Measurements from ENCODE around the gene EARS2.

Gene EARS2

DNA sequence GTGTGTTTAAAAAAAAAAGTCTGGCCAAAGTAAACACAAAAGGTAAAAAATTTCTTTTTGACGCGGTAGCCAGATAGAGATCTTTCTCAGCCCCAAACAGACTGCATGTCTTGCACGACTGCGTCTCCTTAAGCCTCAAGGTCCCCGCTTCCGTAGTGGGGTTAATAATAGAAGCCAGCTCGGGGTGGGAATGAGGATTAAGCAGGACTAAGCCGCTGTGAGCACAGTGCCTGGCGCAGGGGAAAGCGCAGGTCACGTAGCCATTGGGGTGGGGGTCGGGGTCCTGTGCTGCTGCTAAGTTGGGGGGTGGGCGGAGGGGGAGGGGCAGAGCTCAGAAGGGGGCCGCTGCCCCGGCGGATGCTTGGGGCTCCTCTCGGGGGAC, 47.4 kb downstream of the EARS2 start:
- TF ChIP-seq, protein P1, sequence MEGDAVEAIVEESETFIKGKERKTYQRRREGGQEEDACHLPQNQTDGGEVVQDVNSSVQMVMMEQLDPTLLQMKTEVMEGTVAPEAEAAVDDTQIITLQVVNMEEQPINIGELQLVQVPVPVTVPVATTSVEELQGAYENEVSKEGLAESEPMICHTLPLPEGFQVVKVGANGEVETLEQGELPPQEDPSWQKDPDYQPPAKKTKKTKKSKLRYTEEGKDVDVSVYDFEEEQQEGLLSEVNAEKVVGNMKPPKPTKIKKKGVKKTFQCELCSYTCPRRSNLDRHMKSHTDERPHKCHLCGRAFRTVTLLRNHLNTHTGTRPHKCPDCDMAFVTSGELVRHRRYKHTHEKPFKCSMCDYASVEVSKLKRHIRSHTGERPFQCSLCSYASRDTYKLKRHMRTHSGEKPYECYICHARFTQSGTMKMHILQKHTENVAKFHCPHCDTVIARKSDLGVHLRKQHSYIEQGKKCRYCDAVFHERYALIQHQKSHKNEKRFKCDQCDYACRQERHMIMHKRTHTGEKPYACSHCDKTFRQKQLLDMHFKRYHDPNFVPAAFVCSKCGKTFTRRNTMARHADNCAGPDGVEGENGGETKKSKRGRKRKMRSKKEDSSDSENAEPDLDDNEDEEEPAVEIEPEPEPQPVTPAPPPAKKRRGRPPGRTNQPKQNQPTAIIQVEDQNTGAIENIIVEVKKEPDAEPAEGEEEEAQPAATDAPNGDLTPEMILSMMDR (IDR thresholded peaks at IDR 0.05; ENCODE audit: control insufficient read depth, insufficient read depth, low read depth, low read length, missing control alignments) = no peak
- H3K4me3 ChIP-seq (ENCODE audit: control insufficient read depth, low read depth, low read length) = peak overlapping the region; percentile 65
- DNase-seq (ENCODE audit: low read depth) = no peak

DNA sequence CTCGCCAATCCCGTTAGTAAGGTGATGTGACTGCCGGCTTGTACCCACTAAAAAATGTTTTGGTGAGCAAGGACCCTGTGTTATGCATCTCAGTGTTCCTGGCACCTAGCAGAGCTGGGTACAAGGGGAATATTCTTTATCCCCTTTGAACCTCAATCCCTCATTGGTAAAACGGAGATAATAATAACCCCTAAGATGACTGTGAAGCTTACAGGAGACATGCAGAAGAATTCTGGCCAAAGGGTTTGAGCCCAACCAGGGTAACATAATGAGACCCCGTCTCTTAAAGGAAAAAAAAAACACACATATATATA, 47.8 kb downstream of the EARS2 start:
- H3K4me3 ChIP-seq (ENCODE audit: control insufficient read depth, low read depth, low read length) = peak overlapping the region; percentile 65
- DNase-seq (ENCODE audit: low read depth) = no peak
- TF ChIP-seq, protein P1 (IDR thresholded peaks at IDR 0.05; ENCODE audit: control insufficient read depth, insufficient read depth, low read depth, low read length, missing control alignments) = no peak

- DNase-seq (ENCODE audit: low read depth) = no peak
- TF ChIP-seq, protein P1 (IDR thresholded peaks at IDR 0.05; ENCODE audit: control insufficient read depth, insufficient read depth, low read depth, low read length, missing control alignments) = no peak
Observed at GRCh38 chr16:23508589-23509440, 48.3 kb downstream of the EARS2 start.

GRCh38 chr16:23506606-23506994, 50.5 kb downstream of the EARS2 start:
- TF ChIP-seq, protein P1 (IDR thresholded peaks at IDR 0.05; ENCODE audit: control insufficient read depth, insufficient read depth, low read depth, low read length, missing control alignments) = no peak
- DNase-seq (ENCODE audit: low read depth) = no peak
- no peak overlapping the region for H3K4me3 ChIP-seq (ENCODE audit: control insufficient read depth, low read depth, low read length)

More at GRCh38 chr16:23508589-23509440, 48.3 kb downstream of the EARS2 start:
- H3K4me3 ChIP-seq (ENCODE audit: control insufficient read depth, low read depth, low read length) = peak overlapping the region; percentile 65

- no peak overlapping the region for H3K4me3 ChIP-seq (ENCODE audit: control insufficient read depth, low read depth, low read length)
- TF ChIP-seq, protein P1 (IDR thresholded peaks at IDR 0.05; ENCODE audit: control insufficient read depth, insufficient read depth, low read depth, low read length, missing control alignments) = no peak
- DNase-seq (ENCODE audit: low read depth) = no peak
Observed at GRCh38 chr16:23505671-23506605, 51.2 kb downstream of the EARS2 start.

GRCh38 chr16:23505180-23505665, 51.9 kb downstream of the EARS2 start:
- no peak overlapping the region for H3K4me3 ChIP-seq (ENCODE audit: control insufficient read depth, low read depth, low read length)
- TF ChIP-seq, protein P1 (IDR thresholded peaks at IDR 0.05; ENCODE audit: control insufficient read depth, insufficient read depth, low read depth, low read length, missing control alignments) = no peak
- no peak for DNase-seq (ENCODE audit: low read depth)

Measured in AG09309 (cell line).